Fibroblast of upper back skin (primary cell): ENCODE measurements around the gene PRPF8.
"Not testable (repeated sequence)": the region's sequence is repeated elsewhere in the genome, so short reads cannot be mapped to it uniquely, and the experiment has no call there.

Experiments
- DNase-seq: peaks from one replicate; pipeline ENCODE4 v3.0.0-alpha.2; 2013

Gene PRPF8

DNA sequence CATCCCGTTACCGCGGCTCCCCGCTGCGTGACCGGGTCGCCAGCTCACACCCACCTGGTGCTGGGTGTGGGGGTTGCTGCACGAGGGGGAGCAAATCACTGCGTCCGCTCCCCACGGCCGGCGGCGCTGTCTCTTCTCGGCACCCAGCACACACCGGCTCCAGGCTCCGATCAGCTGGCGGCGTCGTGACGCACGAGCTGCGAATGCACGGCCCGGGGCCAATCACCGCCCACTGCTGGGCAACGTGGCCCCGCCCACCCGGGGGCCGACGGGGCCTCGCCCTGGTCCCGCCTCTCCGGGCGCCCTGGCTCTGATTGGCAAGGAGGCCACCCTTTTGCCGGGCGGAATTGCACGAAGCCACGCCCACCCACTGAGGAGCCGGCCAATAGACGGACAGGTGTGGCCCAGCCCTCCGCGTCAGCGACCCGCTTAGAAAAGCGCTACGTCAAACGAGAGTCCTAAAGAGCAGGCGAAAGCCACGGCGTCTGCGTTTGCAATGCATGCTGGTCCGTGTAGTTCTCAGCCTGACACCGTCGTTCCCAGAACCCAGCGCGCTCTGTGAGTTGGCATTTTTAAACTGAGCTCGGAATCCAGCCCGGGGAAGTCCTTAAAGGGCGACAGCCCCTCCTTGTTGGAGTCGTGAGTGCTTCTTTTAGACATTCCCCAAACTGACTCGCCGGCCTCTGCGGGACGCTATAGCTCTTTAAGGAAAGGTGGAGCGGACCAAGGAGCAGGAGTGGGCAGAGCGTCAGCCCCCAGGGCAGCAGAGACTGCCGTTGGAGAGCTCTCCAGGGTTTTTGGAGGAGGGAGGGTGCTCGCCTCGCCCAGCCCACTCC lies 31.6 kb upstream of the PRPF8 start:
- peak; percentile 100 for DNase-seq

DNA sequence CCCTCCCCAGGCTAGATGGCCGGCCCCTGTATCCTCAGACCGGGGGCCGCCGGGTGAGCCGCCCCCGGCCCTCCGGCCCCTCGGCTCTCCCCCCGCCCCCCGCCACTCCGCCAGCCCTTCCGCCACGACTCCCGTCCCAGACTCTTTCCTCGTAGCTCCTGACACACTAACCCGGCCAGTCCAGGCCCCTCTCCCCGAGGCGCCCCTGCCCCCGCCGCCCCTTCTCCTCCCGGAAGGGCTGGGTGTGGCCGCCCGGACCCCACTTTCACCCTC lies 31.1 kb upstream of the PRPF8 start:
- no peak for DNase-seq

DNA sequence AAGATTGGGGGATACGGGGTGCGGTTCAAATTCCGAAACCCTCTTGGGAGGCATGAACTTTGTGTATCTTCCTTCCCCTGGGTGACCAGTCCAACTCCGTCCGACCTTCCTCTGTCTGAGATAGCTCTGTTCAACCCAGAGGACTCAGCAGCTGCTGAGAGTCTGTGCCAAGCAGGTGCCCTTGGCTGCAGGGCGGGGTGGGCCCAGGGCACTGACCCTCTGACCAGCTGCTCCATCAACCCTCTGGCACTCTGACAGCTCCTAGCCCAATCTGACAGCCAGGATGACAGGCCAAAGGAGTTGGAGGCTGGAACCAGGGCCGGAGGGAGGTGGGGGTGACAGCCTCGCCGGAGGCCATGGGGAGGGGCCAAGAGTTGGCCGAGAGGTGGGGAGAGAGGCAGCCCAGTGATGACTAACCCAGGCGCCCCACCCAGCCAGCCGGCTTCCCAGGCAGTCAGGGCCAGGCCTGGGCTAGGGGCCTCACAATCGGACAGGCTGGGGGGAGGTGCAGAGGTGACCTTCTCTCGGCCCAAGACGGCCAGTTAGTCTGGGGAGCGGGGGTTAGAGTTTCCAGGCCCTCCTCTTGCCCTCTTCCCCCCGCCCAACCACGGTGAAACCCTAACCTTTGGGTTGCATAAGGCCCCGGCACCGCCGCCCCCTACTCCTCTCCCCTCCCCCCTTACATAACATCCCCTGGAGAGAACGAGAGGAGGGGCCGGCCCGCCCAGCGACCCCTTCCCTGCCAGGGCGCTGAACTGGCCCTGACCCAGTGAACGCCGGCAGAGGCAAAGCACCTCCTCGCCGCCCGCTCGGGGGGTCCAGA lies 30.5 kb upstream of the PRPF8 start:
- peak; percentile 93 for DNase-seq

DNA sequence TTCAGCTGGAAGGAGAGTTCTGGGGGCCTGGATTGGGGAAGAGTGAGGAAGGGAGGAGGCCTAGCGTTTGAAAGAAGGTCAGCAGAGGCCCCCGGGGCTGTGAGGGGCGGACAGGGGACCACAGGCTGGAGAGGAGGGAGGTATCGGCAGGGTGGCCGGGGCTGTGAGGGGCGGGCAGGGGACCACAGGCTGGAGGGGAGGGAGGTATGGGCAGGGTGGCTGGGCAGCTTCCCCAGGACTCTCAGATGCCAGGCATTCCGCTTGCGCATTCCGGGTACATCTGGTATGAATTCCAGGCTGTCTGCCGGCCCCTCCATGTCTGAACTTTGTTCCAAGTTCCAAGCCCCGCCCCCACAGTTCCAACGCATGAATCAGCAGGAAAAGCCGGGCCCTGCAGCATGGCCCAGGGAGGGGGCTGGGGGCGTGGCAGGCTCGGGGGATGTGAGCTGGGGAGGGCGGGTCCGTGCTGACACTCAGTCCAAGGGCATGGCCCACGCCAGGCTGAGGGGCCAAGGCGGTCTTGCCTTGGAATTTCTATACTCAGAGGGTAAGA lies 29.8 kb upstream of the PRPF8 start:
- DNase-seq: peak; percentile 99

DNA sequence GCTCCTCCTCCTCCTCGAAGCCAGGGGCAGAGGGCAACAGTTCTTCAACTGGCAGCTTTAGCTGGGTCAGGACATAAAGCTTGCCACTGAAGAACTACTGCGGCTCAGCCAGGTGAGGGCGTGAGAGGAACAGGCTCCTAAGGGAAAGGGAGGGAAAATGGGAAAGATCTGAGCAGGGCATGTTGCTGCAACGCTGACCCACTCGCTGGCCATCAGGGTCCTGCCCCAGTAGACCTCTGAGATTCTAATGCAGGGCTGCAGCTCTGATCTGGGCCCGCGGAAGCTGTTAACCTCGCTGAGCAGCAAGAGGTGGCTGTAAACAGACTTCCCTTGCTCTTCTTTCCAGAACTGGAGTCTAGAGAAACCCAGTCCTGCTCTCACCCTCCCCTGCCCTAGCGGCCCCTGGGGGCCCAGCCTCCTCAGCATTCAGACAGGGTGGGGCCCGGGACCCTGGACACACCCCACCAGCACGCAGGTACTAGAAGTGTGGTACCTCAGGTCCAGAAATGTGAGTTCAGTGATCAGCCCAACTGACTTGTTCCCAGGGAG lies 29.3 kb upstream of the PRPF8 start:
- DNase-seq: peak; percentile 45

DNA sequence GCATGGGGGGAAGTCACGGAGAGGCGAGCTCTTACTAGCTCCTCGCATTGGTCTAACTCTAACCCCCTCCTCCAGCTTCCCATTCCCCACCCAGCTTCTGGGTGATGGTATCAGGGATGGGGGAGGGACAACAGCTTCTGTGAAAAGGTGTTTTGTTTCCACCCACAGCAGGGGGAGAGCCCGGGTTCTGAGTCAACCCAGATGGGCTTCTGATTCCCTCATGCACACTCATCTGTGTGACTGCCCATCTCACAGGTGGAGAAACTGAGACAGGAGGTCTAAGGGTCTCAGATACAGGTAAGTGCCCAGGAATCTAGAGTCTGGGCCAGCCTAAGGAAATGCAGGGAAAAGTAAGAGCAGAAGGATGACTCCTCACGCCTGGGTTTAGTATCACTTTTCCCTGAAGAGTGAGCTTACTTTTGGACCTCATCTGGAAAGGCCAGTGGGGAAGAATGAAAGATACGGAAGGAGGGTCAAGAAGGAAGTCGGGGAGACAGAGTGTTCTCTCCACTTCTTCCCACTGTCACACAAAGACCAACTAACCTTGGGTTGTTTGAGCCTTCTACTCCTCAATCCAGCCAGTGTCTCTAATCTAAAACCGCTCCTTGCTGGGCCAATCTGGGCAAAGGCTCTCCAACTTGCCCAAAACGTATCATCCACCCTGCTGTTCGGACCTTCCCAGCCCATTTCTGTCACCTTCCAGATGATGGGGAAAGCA lies 28.7 kb upstream of the PRPF8 start:
- DNase-seq: no peak

DNA sequence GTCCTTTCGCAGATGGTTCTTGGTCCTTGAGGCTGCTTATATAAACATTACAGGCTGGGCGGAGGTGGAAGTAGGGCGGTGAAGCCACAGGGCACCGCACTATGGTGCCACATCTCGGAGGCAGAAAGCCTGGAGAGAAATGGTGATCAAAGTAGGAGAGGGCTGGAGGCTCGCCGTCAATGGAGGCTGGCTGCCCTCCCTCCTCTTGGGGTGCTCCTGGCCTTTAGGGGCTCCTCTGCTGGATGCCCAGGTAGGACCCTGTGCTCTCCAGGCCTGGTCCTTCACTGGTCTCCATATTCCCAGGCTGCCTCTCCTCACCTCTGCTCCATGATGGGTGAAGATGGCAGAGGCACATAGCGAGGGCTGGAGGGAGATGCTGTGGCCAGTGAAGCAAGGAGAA lies 27.6 kb upstream of the PRPF8 start:
- DNase-seq: no peak

DNA sequence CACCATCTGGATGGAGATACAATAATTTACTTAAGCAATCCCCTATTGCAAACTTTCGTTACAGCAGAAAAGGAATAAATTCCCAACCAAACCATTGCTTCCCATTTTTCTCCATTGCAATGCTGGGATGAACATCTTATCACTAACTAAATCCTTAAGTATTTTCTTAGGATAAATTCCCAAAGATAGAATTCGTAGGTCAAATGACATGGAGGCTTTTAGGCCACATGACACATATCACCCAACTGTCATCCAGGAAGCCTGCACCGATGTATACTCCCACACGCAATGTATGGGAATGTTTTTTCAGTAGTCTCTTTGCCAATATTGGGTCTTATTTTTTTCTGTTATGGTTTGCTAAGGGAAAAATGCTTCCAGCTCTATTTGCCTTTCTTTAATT lies 27.1 kb upstream of the PRPF8 start:
- DNase-seq: no peak

DNA sequence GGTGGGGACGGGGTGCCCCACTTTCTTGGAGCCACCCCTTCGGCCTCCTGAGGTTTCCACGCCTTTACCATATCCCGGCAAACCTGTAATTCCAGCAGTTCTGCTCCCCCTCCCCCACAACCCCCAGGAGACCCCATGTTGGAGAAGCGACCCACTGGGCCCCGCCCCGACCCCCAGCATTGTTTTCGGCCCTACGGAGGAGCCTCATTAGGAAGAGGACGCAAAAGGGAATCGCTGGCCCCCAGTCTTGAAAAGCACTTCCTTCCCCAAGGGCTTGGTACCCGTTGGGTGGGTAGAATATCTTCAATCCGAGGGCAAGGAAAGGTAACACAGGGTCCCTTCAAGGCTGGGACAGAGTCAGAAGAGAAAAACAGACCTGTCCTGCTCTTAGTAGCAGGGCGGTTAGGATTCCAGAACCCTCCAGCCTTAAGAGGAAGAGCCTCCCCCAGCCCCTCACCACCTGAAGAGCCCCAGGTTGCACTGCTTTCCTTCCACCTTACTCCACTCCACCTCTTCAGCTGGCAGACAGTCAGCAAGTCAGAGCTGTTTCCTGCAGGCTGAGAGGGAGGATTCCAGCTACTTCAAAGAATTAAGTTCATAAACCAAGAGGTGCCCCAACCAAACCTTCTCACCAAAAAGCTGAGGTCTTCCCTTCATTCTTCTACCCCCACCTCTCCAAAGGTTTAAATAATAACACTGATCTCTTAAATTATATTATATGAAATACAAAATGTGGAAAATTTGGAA lies 26.3 kb upstream of the PRPF8 start:
- DNase-seq: peak; percentile 47

DNA sequence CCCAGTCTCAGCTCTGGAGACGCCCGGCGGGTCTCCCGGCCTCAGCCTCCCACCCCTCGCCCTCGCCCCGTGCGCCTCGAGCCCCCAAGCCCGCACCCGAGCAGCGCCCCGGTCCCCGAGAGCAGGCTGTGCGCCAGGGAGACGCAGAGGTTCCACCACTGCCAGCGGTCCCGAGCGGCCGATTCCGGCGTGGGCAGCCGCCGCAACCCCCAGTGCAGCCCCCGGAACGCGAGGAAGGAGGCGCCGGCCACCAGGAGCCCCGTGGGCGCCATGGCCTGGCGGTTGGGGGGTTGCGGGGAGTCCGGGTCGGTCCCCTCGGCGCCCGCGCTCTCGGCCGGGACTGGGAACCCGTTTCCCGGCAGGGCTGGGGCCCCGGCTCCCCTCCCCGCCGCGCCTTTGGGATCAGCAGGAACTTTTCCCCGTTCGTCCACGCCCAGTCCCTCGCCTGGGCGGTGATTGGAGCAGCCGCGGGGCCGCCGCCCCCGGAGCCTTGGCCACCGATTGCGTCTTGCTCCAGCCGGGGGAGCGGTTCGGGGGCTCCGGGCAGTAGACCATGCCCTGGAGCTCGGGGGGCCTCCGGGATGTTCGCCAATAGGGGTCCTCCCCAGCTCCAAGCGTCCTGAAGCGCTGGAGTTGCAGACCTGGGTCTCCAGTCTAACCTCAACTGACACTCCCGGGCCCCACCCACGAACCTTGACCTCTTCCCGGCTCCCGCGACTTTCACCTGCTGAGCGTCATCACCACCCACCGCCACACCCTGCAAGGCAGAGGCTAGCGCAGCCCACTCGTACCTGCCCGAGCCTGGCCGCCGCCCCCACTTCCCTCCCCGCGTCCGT lies 25.5 kb upstream of the PRPF8 start, which contains the start of gene TLCD2:
Gene TLCD2, minus strand, starts transcription at position 407 of the 836 bp plus-strand sequence. Its CDS starts 135 bp downstream, at position 272.
- peak; percentile 78 for DNase-seq

DNA sequence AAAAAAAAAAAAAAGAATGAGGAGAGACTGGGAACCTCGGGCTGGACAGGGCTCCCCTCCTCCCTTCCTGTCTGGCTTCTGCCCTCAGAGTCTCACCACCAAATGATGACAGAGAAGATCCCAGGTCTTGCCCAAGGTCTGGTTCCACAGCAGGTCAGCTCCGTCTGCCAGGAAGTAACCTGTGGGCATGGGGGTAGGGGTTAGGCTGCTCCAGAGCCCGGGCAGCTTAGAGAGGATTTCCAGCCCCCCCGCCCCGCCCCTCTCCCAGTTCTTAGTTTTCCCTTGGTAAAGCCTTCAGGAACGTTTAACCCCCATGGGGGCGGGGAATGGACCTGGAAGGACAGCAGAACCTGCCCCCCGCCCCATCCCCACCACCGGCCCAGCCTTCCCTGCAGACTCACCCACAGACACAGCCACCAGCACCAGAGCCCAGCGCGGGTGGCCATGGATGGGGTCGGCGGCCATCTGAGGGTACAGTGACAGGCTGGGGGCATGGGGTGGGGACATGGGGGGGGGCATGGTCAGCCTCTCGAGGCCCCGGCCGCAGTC lies 24.8 kb upstream of the PRPF8 start:
- no peak for DNase-seq

DNA sequence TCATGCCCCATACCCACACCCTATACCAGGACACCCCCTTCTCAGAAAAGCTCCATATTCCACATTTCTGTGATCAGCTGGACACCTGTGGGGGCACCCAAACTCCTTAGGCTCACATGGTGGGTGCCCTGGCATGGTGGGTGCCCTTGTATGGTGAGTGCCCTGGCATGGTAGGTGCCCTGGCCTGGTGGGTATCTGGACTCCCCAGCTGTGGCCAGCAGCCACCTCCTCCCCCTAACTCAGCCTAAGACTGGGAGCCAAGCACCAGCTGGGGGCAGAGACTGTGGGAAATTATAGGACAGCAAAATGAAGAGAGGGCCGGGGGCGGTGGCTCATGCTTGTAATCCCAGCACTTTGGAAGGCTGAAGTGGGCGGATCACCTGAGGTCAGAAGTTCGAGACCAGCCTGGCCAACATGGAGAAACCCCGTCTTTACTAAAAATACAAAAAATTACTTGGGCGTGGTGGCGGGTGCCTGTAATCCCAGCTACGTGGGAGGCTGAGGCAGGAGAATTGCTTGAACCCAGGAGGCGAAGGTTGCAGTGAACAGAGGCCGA lies 24.2 kb upstream of the PRPF8 start:
- not testable (repeated sequence) for DNase-seq

DNA sequence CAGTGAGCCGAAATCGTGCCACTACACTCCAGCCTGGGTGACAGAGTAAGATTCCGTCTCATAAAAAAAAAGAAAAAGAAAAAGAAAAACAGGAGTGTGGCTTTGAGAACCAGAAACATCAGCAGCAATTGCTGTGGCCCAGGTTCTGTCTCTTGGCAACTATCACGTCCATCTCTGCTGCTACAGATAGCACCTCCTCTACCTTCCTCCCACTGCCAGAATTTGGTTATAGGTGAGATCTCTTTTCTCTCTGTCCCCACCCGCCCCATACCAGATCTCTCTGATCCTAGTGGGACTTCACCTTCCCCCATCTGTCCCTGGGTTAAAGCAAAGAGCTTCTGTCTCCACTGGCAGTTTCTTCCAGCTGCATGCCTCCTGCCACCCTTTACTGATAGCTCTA lies 22.4 kb upstream of the PRPF8 start:
- DNase-seq: no peak

DNA sequence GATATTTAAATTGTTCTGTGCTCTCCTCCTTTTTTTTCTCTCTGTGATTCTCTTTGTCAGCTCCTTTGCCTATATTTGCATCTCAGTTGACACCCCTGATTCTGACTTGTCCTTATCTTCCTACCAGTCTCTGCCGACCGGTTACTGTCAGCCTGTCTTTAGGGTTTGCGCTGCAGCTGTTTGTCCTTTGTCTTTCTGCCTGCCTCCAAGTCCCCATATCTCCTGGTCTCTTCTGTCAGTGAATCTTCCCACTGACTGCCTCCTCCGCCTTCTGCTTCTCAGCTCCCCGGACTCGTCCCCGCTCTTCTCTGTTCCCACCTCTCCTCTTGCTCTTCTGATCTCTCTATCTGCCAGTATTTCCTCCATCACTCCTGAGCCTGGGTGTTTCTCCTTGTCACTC lies 20.3 kb upstream of the PRPF8 start:
- DNase-seq: no peak

DNA sequence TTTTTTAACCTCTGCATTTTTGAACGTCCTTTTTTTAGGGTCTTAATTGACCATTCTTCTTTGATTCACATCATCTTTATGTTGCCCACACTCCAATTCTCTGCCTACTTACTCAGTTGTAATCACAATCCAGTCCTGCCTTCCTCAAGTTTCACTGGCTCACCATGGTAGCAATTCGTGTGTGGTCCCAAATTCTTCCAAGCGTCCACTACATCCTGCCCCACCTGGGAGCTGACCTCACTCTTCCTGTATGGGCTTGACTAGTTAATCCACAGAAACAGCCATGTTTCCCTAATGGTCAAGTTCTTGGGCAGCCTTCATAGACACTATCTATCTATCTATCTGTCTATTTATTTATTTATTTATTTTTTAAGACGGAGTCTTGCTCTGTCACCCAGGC lies 18.4 kb upstream of the PRPF8 start:
- DNase-seq: no peak

DNA sequence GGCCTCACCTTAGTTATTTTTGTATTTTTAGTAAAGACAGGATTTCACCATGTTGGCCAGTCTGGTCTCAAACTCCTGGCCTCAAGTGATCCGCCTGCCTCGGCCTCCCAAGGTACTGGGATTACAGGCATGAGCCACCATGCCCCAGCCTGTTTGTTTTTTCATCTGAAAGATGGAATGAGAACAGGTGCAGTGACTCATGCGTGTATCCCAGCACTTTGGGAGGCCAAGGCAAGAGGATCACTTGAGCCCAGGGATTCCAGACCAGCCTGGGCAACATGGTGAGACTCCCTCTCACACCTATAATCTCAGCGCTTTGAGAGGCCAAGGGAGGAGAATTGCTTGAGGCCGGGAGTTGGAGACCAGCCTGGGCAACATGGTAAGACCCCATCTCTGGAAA lies 15.2 kb upstream of the PRPF8 start:
- not testable (repeated sequence) for DNase-seq

DNA sequence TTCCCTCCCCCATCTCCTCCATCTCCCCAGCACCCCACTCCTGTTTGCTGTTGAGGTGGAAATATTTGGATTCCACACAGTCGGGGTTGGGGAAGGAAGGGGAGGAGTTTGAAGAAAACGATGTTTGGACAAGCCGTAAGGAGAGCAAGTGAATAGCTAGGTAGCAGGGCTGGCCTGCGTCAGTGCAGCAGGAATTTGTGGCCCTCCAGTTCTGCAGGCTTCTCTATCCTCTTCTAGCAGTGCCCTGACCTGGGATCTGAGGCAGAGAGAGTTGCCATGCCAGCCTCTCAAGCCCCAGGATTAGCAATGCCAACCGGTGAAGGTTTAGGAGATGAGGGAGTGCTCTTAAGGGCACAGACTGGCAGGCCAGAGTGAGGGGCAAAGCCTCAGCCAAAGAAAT lies 13.0 kb upstream of the PRPF8 start:
- no peak for DNase-seq

DNA sequence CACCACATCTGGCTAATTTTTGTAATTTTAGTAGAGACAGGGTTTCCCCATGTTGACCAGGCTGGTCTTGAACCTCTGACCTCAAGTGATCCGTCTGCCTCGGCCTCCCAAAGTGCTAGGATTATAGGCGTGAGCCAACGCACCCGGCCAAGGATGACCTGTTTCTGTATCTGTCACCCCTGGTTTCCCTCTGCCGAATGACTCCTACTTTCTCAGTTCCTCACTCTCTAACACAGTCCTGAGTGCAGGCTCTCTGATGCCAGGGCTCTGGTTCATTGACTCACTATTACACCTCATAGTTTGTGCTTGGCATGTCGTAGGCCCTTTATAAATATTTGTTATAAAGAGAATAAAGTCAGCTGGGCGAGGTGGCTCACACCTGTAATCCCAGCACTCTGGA lies 10.7 kb upstream of the PRPF8 start:
- no peak for DNase-seq

DNA sequence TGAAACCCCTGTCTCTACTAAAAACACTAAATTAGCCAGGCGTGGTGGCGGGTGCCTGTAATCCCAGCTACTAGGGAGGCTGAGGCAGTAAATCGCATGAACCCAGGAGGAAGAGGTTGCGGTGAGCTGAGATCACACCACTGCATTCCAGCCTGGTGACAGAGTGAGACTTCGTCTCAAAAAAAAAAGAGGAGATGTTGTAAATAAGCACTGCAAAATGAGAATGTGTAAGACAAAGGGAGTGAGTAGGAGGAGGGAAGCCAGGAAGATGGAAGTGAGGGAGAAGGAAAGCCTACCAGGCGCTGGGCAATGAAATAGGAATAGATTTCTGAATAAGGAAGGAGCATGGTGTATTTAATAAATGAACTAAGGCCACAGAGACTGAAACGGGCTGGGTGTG lies 8.7 kb upstream of the PRPF8 start:
- DNase-seq: no peak

DNA sequence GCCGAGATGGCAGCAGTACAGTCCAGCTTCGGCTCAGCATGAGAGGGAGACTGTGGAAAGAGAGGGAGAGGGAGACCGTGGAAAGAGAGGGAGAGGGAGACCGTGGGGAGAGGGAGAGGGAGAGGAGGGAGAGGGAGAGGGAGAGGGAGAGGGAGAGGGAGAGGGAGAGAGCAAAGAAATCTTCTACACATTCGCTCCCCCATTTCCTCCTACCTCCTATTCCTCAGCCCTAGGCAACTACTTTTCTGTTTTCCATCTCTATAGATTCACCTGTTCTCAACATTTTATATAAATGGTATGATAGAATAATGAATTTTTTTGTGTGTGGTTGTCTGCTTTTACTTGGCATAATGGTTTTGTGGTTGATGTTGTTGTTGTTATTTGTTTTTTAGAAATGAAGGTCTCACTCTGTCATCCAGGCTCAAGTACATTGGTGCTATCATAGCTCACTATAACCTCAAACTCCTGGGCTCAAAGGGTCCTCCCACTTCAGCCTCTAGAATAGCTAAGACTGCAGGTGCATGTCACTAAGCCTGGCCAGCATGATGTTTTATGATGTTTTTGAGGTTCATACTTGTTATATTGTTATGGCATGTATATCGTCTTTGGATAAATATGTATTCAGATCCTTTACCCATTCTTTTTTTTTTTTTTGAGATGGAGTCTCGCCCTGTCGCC lies 6.0 kb upstream of the PRPF8 start:
- no peak for DNase-seq
